BE2C (cell line): ENCODE data around the gene KCNJ10.
A peak's percentile ranks its signal among the peaks of the same experiment; 100 is the strongest.

ENCODE experiments used
- DNase-seq: peaks from one replicate; pipeline ENCODE4 v3.0.0-alpha.2; 2020
- H3K27me3 ChIP-seq: fragments of 250-450 bp; sonication (Bioruptor Pico); 2 replicates; pipeline ENCODE4 v1.5.1; 2020; ENCODE audit warnings: mild to moderate bottlenecking
- H3K36me3 ChIP-seq: fragments of 250-450 bp; sonication (Bioruptor Pico); 2 replicates; pipeline ENCODE4 v1.5.1; 2020; ENCODE audit warnings: mild to moderate bottlenecking
- H3K4me1 ChIP-seq: fragments of 250-450 bp; sonication (Bioruptor Pico); 2 replicates; pipeline ENCODE4 v1.5.1; 2020
- H3K4me3 ChIP-seq: 2 replicates; pipeline ENCODE4 v1.5.1; 2011; ENCODE audit warnings: low read depth, low read length
- H3K9me3 ChIP-seq: fragments of 250-450 bp; sonication (Bioruptor Pico); 2 replicates; pipeline ENCODE4 v1.5.1; 2020
- CTCF ChIP-seq: IDR thresholded peaks from 2 replicates; pipeline ENCODE4 v1.5.1; 2012; ENCODE audit warnings: mild to moderate bottlenecking, low read depth, low read length

The KCNJ10 gene

GRCh38 chr1:160063176-160063575 is 6.8 kb downstream of the KCNJ10 start:
- Histone ChIP-seq H3K36me3 (no peaks in the 10 kb centered on the region), H3K4me1 (no peaks in the 10 kb centered on the region), H3K4me3 (no peak overlapping the region), H3K9me3 (no peaks in the 10 kb centered on the region), H3K27me3 (peaks cover 6% of the 10 kb centered on the region)
- no peak for DNase-seq
- TF ChIP-seq CTCF = no peak

GRCh38 chr1:160062230-160062532 is 7.8 kb downstream of the KCNJ10 start:
- H3K4me3 ChIP-seq = no peak overlapping the region
- H3K9me3 ChIP-seq = no peaks in the 10 kb centered on the region
- no peak for DNase-seq
- no peaks in the 10 kb centered on the region for H3K36me3 ChIP-seq
- peaks cover 13% of the 10 kb centered on the region for H3K27me3 ChIP-seq
- no peak for TF ChIP-seq CTCF
- no peaks in the 10 kb centered on the region for H3K4me1 ChIP-seq

DNA sequence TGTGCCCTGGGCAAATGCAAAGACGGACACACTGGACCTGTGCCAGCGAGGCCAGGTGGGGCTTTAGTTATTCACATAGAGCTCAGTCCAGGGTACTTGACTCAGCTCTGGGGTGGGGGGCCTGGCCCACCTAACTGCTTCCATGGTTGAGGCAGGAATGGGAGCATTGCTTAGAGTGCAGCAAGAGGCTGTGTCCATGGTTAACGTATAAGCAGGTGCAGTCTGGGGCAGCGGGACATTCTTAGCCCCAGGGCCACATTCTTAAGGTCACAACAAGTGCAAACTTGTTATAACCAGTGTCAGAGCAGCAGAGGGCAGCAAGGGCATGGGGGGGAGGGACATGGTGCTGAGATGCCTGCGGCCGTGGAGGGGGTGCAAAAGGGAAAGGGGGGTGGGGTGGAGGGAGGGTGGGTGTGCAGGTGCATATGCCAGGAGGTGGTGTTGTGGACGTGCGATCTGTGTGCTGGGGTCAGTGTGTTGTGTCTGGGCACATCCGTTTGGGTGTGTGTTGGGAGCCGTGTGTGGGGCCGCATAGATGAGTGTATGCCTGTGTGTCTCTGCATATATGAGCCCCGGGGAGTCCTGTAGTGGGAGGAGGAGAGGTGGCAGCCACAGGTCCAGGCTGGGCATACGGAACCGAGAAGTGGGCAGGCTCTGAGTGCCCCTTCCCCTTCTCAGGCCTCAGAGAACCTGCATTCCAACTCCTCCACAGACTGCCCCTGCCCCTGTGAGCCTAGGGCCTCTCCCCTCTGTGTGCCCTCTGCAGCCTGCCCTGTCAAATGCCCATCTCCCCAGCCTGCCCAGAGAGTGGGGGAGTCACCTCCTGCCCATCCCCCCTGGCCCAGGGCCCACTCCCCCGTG is 8.4 kb downstream of the KCNJ10 start:
- TF ChIP-seq CTCF = no peak
- no peak overlapping the region for H3K4me3 ChIP-seq
- H3K9me3 ChIP-seq = no peaks in the 10 kb centered on the region
- peaks cover 19% of the 10 kb centered on the region for H3K27me3 ChIP-seq
- no peaks in the 10 kb centered on the region for H3K4me1 ChIP-seq
- no peak for DNase-seq
- no peaks in the 10 kb centered on the region for H3K36me3 ChIP-seq

- TF ChIP-seq CTCF = peak; percentile 49
- H3K9me3 ChIP-seq = no peaks in the 10 kb centered on the region
- H3K4me3 ChIP-seq = no peak overlapping the region
- H3K4me1 ChIP-seq = no peaks in the 10 kb centered on the region
- peaks cover 48% of the 10 kb centered on the region for H3K27me3 ChIP-seq
- DNase-seq = no peak
- no peaks in the 10 kb centered on the region for H3K36me3 ChIP-seq
Observed at GRCh38 chr1:160058087-160058486, 11.9 kb downstream of the KCNJ10 start.

DNA sequence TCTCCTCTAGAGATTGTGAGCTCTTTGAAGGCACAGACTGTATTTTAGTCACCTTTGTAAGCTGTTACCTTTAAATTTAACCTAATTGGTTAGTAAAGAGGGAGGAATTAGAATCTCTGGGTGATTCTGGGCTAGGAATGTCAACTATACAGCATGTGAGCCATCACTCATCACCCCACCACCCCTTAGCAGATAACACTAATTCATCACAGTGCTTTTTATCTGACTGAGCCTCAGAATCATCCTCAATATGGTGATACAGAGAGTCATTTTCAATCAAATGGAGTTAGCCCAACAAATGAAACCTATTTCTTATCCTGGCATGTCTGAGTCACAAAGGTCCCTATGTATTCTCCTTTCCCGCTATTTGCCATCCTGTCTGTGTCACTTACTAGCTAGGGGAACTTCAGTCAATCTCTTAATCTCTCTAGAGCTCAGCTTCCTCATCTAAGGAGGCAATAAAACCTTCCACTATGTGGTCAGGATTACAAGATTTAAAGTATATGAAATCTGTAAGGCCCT is 13.3 kb downstream of the KCNJ10 start:
- Histone ChIP-seq H3K4me3 (no peak overlapping the region), H3K36me3 (no peaks in the 10 kb centered on the region), H3K9me3 (no peaks in the 10 kb centered on the region), H3K4me1 (no peaks in the 10 kb centered on the region), H3K27me3 (peaks cover 54% of the 10 kb centered on the region)
- no peak for DNase-seq
- TF ChIP-seq CTCF = no peak
